ENCODE results near the gene DTNBP1. TPM values are rescaled to one million over a fixed set of nuclear protein-coding genes. Genes with fewer than 3 reads are reported as not detected.

DTNBP1 gene
- polyA plus RNA-seq, 2 of the 4 experiments (the other 2 are of a cell fraction) = 8.4 to 8.7 TPM

DNA sequence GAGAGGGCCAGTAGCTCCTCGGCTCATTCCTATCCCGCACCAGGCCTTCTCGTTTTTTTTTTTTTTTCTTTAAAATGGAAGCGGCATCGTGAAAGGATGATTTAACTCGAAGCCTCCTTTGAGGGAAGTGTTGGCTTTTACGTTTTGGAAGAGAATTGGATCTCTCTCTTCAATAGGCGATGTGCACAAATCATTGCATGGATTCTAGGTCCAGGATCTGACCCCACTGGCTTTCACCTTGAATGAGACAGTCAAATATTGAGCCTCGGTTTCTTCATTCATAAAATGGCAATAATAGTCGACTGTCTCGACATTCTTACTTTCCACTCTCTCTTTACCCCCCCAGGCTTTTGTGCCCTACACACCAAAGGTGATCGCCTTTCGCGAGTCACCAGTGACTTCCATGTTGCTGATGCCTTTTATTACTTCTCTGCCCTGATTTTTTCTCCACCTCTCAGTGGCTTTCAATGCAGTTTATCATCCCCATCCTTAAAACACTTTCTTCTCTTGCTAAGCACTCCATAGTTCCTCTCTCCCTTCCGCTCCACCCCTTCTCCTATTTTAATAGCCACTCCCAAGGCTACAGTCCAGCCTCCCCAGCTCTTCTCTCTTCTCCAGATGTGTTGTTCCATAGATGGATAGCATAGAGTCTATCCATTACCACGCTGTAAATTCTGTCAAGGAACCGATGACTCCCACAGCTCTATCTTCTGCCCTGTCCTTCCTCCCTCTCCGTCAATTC is 473 bp upstream of the DTNBP1 start:
- POLR2A ChIA-PET = no interaction called here
- CTCF ChIA-PET = no interaction called here

DNA sequence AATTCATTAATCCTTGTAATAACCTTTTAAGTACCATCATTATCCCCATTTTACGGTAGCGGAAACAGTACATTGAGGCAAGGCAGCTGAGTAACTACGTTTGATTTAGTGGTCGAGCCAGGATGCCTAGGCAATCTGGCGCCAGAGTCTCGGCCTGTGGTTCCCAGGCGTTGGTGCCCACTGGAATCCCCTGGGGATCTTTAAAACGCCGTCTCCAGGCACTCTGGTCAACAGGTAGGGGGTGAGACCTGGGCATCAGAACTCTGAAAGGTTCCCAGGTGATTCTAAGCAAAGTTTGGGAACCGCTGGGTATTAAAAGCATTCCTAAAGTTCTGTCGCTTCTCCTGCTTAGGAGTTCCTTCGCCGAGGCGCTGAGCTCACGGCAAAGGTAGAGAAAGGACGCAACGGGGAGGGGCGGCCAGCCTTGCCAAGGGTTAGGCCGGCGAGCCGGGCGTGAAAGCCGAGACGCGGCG is 939 bp downstream of the DTNBP1 start:
- ChIA-PET CTCF (no interaction called here), POLR2A (no interaction called here)
- peak overlapping the region; percentile 73 to 98 for H3K27ac ChIP-seq
- H3K4me3 ChIP-seq = peak overlapping the region; percentile 60
- peak; percentile 14 to 80; a peak in 4 of 6 replicates for ATAC-seq
- 20% methylated on average over 26 of the region's 26 CpGs for WGBS (ENCODE audit: missing lambda C conversion rate)
- peak overlapping the region; percentile 71 for H3K4me2 ChIP-seq
- H3K4me1 ChIP-seq = peaks cover 7% of the 10 kb centered on the region; the same call in 1 of the 3 replicates
- no peaks in the 10 kb centered on the region for H3K9me3 ChIP-seq
- no peak for FAIRE-seq
- TF ChIP-seq EHMT2 (IDR thresholded peaks at IDR 0.05; ENCODE audit: low read depth) (no peak), KDM5A (IDR thresholded peaks at IDR 0.05) (no peak), HEYL (CRISPR knock-in tag; IDR thresholded peaks at IDR 0.05) (no peak), CEBPB (IDR thresholded peaks at IDR 0.05) (no peak), CHD2 (IDR thresholded peaks at IDR 0.05; ENCODE audit: low read length, partially characterized antibody) (no peak), CBX8 (IDR thresholded peaks at IDR 0.05) (no peak), FOSL2 (IDR thresholded peaks at IDR 0.05) (no peak), FOSL2 (CRISPR knock-in tag; IDR thresholded peaks at IDR 0.05) (no peak), SMC3 (IDR thresholded peaks at IDR 0.05) (no peak), RARB (CRISPR knock-in tag; IDR thresholded peaks at IDR 0.05) (no peak), TP53 (CRISPR knock-in tag; IDR thresholded peaks at IDR 0.05) (no peak), POLR2A (IDR thresholded peaks at IDR 0.05; ENCODE audit: low read length) (no peak), CBX2 (IDR thresholded peaks at IDR 0.05; ENCODE audit: borderline replicate concordance, low read depth) (no peak)
- peak in 1 of 2 experiments; percentile 16 for DNase-seq (ENCODE audit: low read depth in 1 of 2, low spot score in 1 of 2)

More for the DNA sequence above, 473 bp upstream of the DTNBP1 start:
- H3K4me3 ChIP-seq = peak overlapping the region; percentile 60
- TF ChIP-seq CHD4 (IDR thresholded peaks at IDR 0.05; ENCODE audit: borderline replicate concordance) = no peak
- TF ChIP-seq, protein P1, sequence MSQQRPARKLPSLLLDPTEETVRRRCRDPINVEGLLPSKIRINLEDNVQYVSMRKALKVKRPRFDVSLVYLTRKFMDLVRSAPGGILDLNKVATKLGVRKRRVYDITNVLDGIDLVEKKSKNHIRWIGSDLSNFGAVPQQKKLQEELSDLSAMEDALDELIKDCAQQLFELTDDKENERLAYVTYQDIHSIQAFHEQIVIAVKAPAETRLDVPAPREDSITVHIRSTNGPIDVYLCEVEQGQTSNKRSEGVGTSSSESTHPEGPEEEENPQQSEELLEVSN (IDR thresholded peaks at IDR 0.05; ENCODE audit: borderline replicate concordance, low read depth) = peak; percentile 18; the same call in 1 of the 2 replicates
- WGBS (ENCODE audit: missing lambda C conversion rate) = 42% methylated on average over 18 of the region's 18 CpGs
- H3K27ac ChIP-seq = peak overlapping the region in 1 of 2 experiments; percentile 98; a peak in 3 of 6 replicates
- no peaks in the 10 kb centered on the region for H3K9me3 ChIP-seq
- ATAC-seq = no peak
- peaks cover 7% of the 10 kb centered on the region; the same call in 1 of the 3 replicates for H3K4me1 ChIP-seq
- H3K4me2 ChIP-seq = peak overlapping the region; percentile 71
- FAIRE-seq = no peak
- DNase-seq (ENCODE audit: low read depth in 1 of 2, low spot score in 1 of 2) = no peak

DNA sequence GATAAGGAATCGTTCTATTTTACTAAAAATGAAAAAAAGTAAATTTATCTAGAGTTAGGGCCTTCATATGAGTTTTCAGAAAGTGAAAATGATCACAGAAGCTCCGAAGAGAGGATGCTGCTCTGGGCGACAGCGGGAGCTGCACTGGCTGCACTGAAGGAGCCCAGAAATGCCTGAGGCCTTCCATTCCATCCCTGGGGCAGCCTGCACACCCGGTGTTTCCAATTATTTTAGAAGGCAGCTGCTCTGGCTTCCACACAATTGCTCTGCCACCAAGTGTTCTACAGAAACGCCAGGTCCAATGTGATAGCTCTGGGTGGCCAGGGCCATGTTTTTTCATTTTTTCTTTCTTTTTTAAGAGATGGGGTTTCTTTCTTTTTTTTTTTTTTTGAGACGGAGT is 3.6 kb downstream of the DTNBP1 start:
- POLR2A ChIA-PET = no interaction called here
- CTCF ChIA-PET = interaction anchor here (0.7 to 1.3 kb wide), 2 partner anchors 423 to 1751 kb away, joined by 3 read pairs; no protein-coding TSS in a partner anchor
- Histone ChIP-seq H3K4me1 (peaks cover 7% of the 10 kb centered on the region; the same call in 1 of the 3 replicates), H3K4me2 (no peak overlapping the region), H3K4me3 (no peak overlapping the region), H3K9me3 (no peaks in the 10 kb centered on the region), H3K27ac (no peak overlapping the region)
- no peak for TF ChIP-seq MAX (IDR thresholded peaks at IDR 0.05)
- no peak for DNase-seq (ENCODE audit: low read depth in 1 of 2, low spot score in 1 of 2)
- no peak for ATAC-seq
- WGBS (ENCODE audit: missing lambda C conversion rate) = 66% methylated on average over 6 of the region's 7 CpGs
- no peak for FAIRE-seq

GRCh38 chr6:15658181-15658744 is 4.6 kb downstream of the DTNBP1 start:
- Histone ChIP-seq H3K4me2 (no peak overlapping the region), H3K4me3 (no peak overlapping the region), H3K27ac (no peak overlapping the region), H3K9me3 (no peaks in the 10 kb centered on the region), H3K4me1 (peaks cover 6% of the 10 kb centered on the region; the same call in 1 of the 3 replicates)
- ATAC-seq (no peak), DNase-seq (ENCODE audit: low read depth in 1 of 2, low spot score in 1 of 2) (no peak), FAIRE-seq (no peak)
- ChIA-PET CTCF (interaction anchor here (0.6 to 1.3 kb wide), 3 partner anchors 76 to 1750 kb away, joined by 3 read pairs; no protein-coding TSS in a partner anchor), POLR2A (no interaction called here)
- 77% methylated on average over 6 of the region's 6 CpGs for WGBS (ENCODE audit: missing lambda C conversion rate)
- TF ChIP-seq MYC (IDR thresholded peaks at IDR 0.05; ENCODE audit: borderline replicate concordance, low read length) (no peak), HEYL (CRISPR knock-in tag; IDR thresholded peaks at IDR 0.05) (no peak), RFX5 (IDR thresholded peaks at IDR 0.05) (no peak), REST (IDR thresholded peaks at IDR 0.05) (no peak), POLR2AphosphoS2 (conservative IDR thresholded peaks at IDR 0.05; ENCODE audit: low read length) (no peak), SMC3 (IDR thresholded peaks at IDR 0.05) (no peak), NR3C1 (IDR thresholded peaks at IDR 0.05) (no peak), HDAC2 (IDR thresholded peaks at IDR 0.05) (no peak), JUN (IDR thresholded peaks at IDR 0.05) (no peak), KDM5A (IDR thresholded peaks at IDR 0.05) (no peak), CEBPB (IDR thresholded peaks at IDR 0.05) (no peak)
- TF ChIP-seq, protein P1 (IDR thresholded peaks at IDR 0.05; ENCODE audit: borderline replicate concordance, low read depth) = no peak
- TF ChIP-seq, protein P2, sequence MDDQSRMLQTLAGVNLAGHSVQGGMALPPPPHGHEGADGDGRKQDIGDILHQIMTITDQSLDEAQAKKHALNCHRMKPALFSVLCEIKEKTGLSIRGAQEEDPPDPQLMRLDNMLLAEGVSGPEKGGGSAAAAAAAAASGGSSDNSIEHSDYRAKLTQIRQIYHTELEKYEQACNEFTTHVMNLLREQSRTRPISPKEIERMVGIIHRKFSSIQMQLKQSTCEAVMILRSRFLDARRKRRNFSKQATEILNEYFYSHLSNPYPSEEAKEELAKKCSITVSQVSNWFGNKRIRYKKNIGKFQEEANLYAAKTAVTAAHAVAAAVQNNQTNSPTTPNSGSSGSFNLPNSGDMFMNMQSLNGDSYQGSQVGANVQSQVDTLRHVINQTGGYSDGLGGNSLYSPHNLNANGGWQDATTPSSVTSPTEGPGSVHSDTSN (IDR thresholded peaks at IDR 0.05) = no peak
